ENCODE data around the gene LPIN1.
"Not testable (repeated sequence)": the region's sequence is repeated elsewhere in the genome, so short reads cannot be mapped to it uniquely, and the experiment has no call there.

LPIN1 gene

GRCh38 chr2:11813345-11813744, 66.9 kb downstream of the LPIN1 start:
- not testable (repeated sequence) for DNase-seq

- no peak for DNase-seq
Measured at GRCh38 chr2:11813951-11814350, 67.5 kb downstream of the LPIN1 start.

GRCh38 chr2:11814979-11815510, 68.6 kb downstream of the LPIN1 start:
- no peak for DNase-seq

GRCh38 chr2:11816935-11817334, 70.5 kb downstream of the LPIN1 start:
- DNase-seq: not testable (repeated sequence)

- no peak for DNase-seq
Measured at GRCh38 chr2:11819235-11819729, 72.8 kb downstream of the LPIN1 start.

GRCh38 chr2:11820650-11821049, 74.2 kb downstream of the LPIN1 start:
- DNase-seq: no peak

- DNase-seq: no peak
Measured at GRCh38 chr2:11821705-11822104, 75.3 kb downstream of the LPIN1 start.

GRCh38 chr2:11822359-11822745, 75.9 kb downstream of the LPIN1 start:
- not testable (repeated sequence) for DNase-seq

GRCh38 chr2:11822746-11823451, 76.5 kb downstream of the LPIN1 start:
- no peak for DNase-seq

- DNase-seq: no peak
Measured at GRCh38 chr2:11824901-11825828, 78.7 kb downstream of the LPIN1 start.

- peak; percentile 8 for DNase-seq
Measured at GRCh38 chr2:11827547-11827946, 81.1 kb downstream of the LPIN1 start.

GRCh38 chr2:11828933-11829323, 82.5 kb downstream of the LPIN1 start:
- no peak for DNase-seq

GRCh38 chr2:11829324-11829946, 83.0 kb downstream of the LPIN1 start:
- peak; percentile 60 for DNase-seq

GRCh38 chr2:11829947-11830707, 83.7 kb downstream of the LPIN1 start:
- DNase-seq: peak; percentile 28

- DNase-seq: no peak
Measured at GRCh38 chr2:11830708-11831301, 84.4 kb downstream of the LPIN1 start.

- DNase-seq: no peak
Measured at GRCh38 chr2:11831415-11831814, 85.0 kb downstream of the LPIN1 start.

GRCh38 chr2:11832531-11832930, 86.1 kb downstream of the LPIN1 start:
- DNase-seq: no peak

- no peak for DNase-seq
Measured at GRCh38 chr2:11833601-11834000, 87.2 kb downstream of the LPIN1 start.

- no peak for DNase-seq
Measured at GRCh38 chr2:11835403-11835802, 89.0 kb downstream of the LPIN1 start.

- no peak for DNase-seq
Measured at GRCh38 chr2:11836647-11837219, 90.3 kb downstream of the LPIN1 start.

Data from stimulated activated CD4-positive, alpha-beta T cell treated with anti-CD3 and anti-CD28 coated beads, Interleukin-12 subunit alpha, Interleukin-12 subunit beta, amount 100 ng/mL, for 4 hours (primary cell).